HG02623 (cell line): ENCODE measurements around the gene DPP6.
"Not testable (repeated sequence)": the region's sequence is repeated elsewhere in the genome, so short reads cannot be mapped to it uniquely, and the experiment has no call there.

Experiments
- ATAC-seq: cut with Tn5 transposase; IDR thresholded peaks from one replicate; pipeline ENCODE4 v1.9.1; 2021; ENCODE audit warnings: moderate library complexity; ENCODE audit not compliant: unreplicated experiment

DPP6 gene

GRCh38 chr7:154646126-154647013 is 594.2 kb downstream of the DPP6 start:
- ATAC-seq = no peak

- no peak for ATAC-seq
Observed at GRCh38 chr7:154647625-154648024, 595.4 kb downstream of the DPP6 start.

- no peak for ATAC-seq
Observed at GRCh38 chr7:154649015-154649414, 596.8 kb downstream of the DPP6 start.

- no peak for ATAC-seq
Observed at GRCh38 chr7:154649434-154649833, 597.2 kb downstream of the DPP6 start.

GRCh38 chr7:154650275-154650674 is 598.1 kb downstream of the DPP6 start:
- no peak for ATAC-seq

GRCh38 chr7:154651501-154651900 is 599.3 kb downstream of the DPP6 start:
- no peak for ATAC-seq

GRCh38 chr7:154652564-154652963 is 600.4 kb downstream of the DPP6 start:
- ATAC-seq = no peak

DNA sequence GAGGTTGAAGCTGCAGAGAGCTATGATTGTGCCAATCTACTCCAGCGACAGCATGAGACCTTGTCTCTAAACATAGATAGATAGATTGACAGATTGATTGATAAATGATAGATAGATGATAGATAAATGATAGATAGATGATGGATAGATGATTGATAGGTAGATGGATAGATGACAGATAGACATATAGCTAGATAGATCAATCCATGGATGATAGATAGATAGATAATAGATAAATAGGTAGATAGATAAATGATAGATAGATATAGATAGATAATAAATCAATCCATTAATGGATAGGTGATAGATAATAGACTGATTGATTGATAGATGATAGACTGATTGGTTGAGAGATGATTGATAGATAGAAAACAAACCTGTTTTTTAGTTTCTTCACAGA is 601.1 kb downstream of the DPP6 start:
- ATAC-seq = no peak

DNA sequence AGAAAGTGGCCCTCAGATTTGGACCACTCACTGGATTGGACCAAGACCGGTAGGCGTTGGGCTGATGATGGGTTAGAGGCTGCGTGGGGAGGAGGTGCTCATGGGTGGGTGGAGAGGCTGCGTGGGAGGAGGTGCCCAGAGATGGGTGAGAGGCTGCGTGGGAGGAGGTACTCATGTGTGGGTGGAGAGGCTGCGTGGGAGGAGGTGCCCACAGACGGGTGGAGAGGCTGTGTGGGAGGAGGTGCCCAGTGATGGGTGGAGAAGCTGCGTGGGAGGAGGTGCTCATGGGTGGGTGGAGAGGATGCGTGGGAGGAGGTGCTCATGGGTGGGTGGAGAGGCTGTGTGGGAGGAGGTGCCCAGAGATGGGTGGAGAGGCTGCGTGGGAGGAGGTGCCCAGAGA is 604.4 kb downstream of the DPP6 start:
- ATAC-seq = no peak

DNA sequence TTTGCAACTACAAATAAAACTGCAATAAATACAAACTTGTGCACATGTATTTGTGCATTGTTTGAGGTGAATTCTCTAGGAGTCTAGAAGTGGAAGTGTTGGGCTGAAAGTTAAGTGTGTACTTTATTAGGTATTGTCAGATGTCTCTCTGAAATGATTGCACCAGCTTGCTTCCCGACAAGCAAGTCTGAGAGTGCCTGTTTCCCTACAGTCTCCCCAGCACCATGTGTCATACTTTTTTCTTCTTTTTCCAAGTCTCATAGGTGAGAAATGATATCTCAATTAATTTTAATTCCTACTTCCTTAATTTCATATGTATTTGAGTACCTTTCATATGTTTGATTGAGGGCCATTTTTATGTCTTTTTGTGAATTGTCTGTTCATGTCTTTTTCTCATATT is 614.6 kb downstream of the DPP6 start:
- ATAC-seq = no peak

DNA sequence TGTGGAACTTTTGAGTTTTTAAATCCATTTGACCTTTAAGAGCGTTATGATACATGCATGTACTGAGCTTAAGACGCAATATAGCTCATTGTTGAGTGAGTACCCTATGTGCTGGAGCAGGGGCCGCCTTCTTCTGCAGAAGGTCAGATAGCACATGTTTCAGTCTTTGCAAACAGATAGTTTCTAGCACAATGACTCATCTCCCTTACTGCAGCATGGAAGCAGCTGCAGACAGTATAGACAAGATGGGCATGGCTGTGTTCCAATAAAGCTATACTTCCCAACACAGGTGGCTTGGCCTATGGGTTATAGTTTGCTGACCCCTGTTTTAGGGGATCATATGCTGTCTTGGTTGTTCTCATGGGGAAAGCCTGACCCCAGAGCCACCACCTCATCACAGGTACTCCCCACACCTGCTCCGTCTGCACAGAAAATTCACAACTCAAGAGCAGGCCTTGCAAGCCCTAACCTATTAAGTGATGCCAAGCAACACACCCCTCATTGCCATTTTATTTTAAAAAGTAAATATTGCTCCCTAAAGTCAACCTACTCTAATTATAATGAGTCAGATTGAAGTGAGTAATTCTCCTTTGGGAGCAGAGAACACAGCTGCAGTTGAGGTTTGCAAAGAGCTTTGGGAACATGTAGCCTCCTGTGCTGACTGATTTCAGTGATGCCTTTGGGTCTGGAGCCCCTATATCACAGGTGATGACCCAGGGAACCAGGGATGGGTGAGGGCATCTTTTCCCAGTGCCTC is 620.6 kb downstream of the DPP6 start:
- no peak for ATAC-seq

- ATAC-seq = no peak
Observed at GRCh38 chr7:154674191-154674590, 622.0 kb downstream of the DPP6 start.

- no peak for ATAC-seq
Observed at GRCh38 chr7:154675560-154675959, 623.4 kb downstream of the DPP6 start.

DNA sequence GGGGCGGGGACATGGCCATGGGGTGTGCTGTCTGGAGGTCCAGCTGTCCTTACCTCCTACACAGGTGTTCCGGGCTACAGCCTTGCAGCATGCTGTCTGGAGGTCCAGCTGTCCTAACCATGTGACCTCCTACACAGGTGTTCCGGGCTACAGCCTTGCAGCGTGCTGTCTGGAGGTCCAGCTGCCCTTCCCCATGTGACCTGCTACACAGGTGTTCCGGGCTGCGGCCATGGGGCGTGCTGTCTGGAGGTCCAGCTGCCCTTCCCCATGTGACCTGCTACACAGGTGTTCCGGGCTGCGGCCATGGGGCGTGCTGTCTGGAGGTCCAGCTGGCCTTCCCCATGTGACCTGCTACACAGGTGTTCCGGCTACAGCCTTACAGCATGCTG is 623.8 kb downstream of the DPP6 start:
- ATAC-seq = not testable (repeated sequence)

DNA sequence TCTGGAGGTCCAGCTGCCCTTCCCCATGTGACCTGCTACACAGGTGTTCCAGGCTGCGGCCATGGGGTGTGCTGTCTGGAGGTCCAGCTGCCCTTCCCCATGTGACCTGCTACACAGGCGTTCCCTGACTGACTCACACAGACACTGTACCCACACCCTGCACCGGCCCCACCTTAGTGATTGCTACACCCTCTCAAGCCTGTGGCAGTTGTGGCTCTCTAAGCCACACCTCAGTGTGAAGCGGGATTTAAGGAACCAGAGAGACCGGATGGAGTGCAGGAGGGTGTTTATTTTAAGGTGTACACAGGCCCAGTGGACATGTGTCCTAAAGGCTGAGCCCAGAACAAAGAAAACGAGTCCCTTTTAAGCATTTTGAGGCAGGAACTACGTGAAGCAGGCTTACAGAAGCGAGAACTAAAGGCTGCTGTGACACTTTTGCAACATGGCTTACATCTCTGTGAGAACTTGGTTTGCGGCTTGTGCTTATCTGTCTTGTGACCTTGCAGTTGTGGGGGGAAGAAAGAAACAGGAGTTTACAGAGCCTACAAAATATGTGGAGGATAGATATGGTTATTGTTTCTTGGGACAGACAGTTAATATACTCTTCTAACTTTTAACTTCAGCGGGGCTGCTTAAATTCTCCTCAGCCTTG is 624.4 kb downstream of the DPP6 start:
- no peak for ATAC-seq

DNA sequence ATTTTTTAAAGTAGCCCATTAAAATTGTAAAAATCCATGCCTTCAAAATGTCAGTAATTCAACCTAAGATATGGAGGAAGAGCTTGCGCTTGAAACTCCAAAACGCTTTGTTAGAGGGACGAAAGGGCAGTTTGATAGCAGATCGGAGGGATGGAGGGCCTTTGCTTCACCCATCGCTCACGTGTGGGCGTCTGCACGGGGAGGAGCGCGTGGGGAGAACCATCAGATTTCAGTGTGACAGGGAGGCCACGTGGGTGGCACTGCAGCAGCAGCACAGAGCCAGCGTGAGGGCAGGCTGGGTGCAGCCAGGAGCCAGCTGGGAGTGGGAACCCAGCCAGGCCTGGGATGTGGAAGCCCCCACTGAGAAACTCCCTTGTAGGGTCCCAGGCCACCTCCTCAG is 625.3 kb downstream of the DPP6 start:
- ATAC-seq = no peak

GRCh38 chr7:154678001-154678550 is 625.9 kb downstream of the DPP6 start:
- ATAC-seq = not testable (repeated sequence)

DNA sequence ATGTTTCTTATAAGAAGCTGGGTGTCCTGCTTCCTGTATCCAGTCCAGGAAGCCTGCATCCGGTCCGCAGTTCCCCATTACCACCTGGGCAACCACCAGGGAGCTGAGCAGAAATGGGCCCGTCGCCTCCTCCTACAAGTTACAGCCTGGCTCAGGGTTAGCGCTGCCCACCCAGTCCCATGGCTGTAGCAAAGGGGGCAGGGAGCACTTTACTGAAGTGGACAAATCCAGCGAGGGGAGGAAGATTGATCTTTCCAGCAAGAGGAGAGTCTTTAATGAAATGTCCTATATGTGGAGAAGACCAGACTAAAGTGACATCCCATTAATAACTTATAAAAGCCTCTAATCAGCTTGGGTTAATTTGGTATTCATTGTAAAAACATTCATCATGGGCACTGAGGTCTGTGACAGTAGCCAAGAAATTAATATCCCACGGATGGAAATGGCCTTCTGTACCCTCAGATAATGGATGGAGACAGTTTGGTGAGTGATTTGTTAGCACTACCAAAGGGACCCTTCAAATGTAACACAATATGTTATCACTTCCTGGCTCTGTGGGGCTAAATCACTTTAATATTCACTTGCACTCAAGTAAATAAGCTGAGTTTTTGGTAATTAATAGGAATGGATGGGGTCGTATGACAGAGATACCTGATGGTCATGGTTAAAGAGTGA is 627.3 kb downstream of the DPP6 start:
- no peak for ATAC-seq

GRCh38 chr7:154680894-154681659 is 628.9 kb downstream of the DPP6 start:
- no peak for ATAC-seq

- ATAC-seq = no peak
Observed at GRCh38 chr7:154682003-154682402, 629.8 kb downstream of the DPP6 start.
